WTC11 (cell line): ENCODE results near the gene TLNRD1. TPM values are rescaled to one million over a fixed set of nuclear protein-coding genes. Genes with fewer than 3 reads are reported as not detected.

Experiments
- ATAC-seq: fragments of 200-7000 bp; cut with Tn5 transposase; 2 replicates; pipeline ENCODE4 v1.10.0; 2021; ENCODE audit warnings: mild to moderate bottlenecking, moderate library complexity
- CTCF ChIA-PET: fragments of 300-600 bp; sonication (Branson Sonifier 250); formaldehyde crosslinking; loops from one replicate; lab custom pipeline; 2021; ENCODE audit warnings: antibody characterized with exemption; lab: Charles Lee
- POLR2A ChIA-PET: fragments of 350-600 bp; sonication (Branson Sonifier 250); formaldehyde crosslinking; loops from one replicate; lab custom pipeline; 2021; ENCODE audit warnings: antibody characterized with exemption; lab: Charles Lee
- DNase-seq: peaks from one replicate; pipeline ENCODE4 v3.0.0; 2021; ENCODE audit warnings: low spot score
- H3K27ac Mint-ChIP-seq: 2 replicates; pipeline ENCODE4 v1.8.0; 2021; ENCODE audit warnings: mixed read lengths
- H3K27me3 Mint-ChIP-seq: 2 replicates; pipeline ENCODE4 v1.8.0; 2021; ENCODE audit warnings: low read depth, mild to moderate bottlenecking, moderate library complexity, mixed read lengths
- H3K36me3 Mint-ChIP-seq: 2 replicates; pipeline ENCODE4 v1.8.0; 2021; ENCODE audit warnings: mixed read lengths
- H3K4me1 Mint-ChIP-seq: 2 replicates; pipeline ENCODE4 v1.8.0; 2022; ENCODE audit warnings: mixed read lengths
- H3K4me3 Mint-ChIP-seq: 2 replicates; pipeline ENCODE4 v1.8.0; 2021; ENCODE audit warnings: mild to moderate bottlenecking, moderate library complexity, mixed read lengths
- H3K9me3 Mint-ChIP-seq: 2 replicates; pipeline ENCODE4 v1.8.0; 2021; ENCODE audit warnings: mixed read lengths
- AR ChIP-seq: fragments of 250-450 bp; sonication (Bioruptor Pico); IDR thresholded peaks from 2 replicates; pipeline ENCODE4 v1.9.0; 2021; ENCODE audit warnings: mild to moderate bottlenecking
- ARID4B ChIP-seq: sonication (generic); formaldehyde crosslinking; IDR thresholded peaks from 2 replicates; pipeline ENCODE4 v1.8.0; 2023; ENCODE audit warnings: missing genetic modification reagents, mild to moderate bottlenecking, borderline replicate concordance
- ATF2 ChIP-seq: sonication (generic); formaldehyde crosslinking; IDR thresholded peaks from 2 replicates; pipeline ENCODE4 v1.8.1; 2022; ENCODE audit warnings: low read depth, missing genetic modification reagents, borderline replicate concordance
- ATF3 ChIP-seq: sonication (generic); formaldehyde crosslinking; conservative IDR thresholded peaks from 2 replicates; pipeline ENCODE4 v1.8.1; 2022; ENCODE audit warnings: mild to moderate bottlenecking, missing genetic modification reagents
- ATF6 ChIP-seq: sonication (generic); formaldehyde crosslinking; IDR thresholded peaks from 2 replicates; pipeline ENCODE4 v1.8.1; 2023; ENCODE audit warnings: mild to moderate bottlenecking, missing genetic modification reagents
- E2F4 ChIP-seq: sonication (generic); formaldehyde crosslinking; IDR thresholded peaks from 2 replicates; pipeline ENCODE4 v1.8.1; 2022; ENCODE audit warnings: low read depth, mild to moderate bottlenecking, moderate library complexity, missing genetic modification reagents, borderline replicate concordance
- EMX1 ChIP-seq: fragments of 250-450 bp; sonication (Bioruptor Pico); IDR thresholded peaks from 2 replicates; pipeline ENCODE4 v1.8.0; 2021; ENCODE audit warnings: mild to moderate bottlenecking
- FOXP4 ChIP-seq: sonication (generic); formaldehyde crosslinking; IDR thresholded peaks from 2 replicates; pipeline ENCODE4 v1.8.0; 2022; ENCODE audit warnings: mild to moderate bottlenecking, missing genetic modification reagents
- GABPB1 ChIP-seq: sonication (generic); formaldehyde crosslinking; IDR thresholded peaks from 2 replicates; pipeline ENCODE4 v1.8.1; 2023; ENCODE audit warnings: mild to moderate bottlenecking, missing genetic modification reagents
- HMGXB4 ChIP-seq: sonication (generic); formaldehyde crosslinking; IDR thresholded peaks from 2 replicates; pipeline ENCODE4 v1.8.1; 2023; ENCODE audit warnings: mild to moderate bottlenecking, moderate library complexity, missing genetic modification reagents
- IRF2 ChIP-seq: sonication (generic); formaldehyde crosslinking; IDR thresholded peaks from 2 replicates; pipeline ENCODE4 v1.8.0; 2022; ENCODE audit warnings: low read depth, missing genetic modification reagents, borderline replicate concordance
- MYBL2 ChIP-seq: sonication (generic); formaldehyde crosslinking; IDR thresholded peaks from 2 replicates; pipeline ENCODE4 v1.8.1; 2023; ENCODE audit warnings: mild to moderate bottlenecking, moderate library complexity, missing genetic modification reagents
- OVOL2 ChIP-seq: fragments of 250-450 bp; sonication (Bioruptor Pico); IDR thresholded peaks from 2 replicates; pipeline ENCODE4 v1.9.0; 2021; ENCODE audit warnings: mild to moderate bottlenecking, borderline replicate concordance
- USF1 ChIP-seq: sonication (generic); formaldehyde crosslinking; IDR thresholded peaks from 2 replicates; pipeline ENCODE4 v1.8.0; 2022; ENCODE audit warnings: mild to moderate bottlenecking, missing genetic modification reagents
- ZNF138 ChIP-seq: sonication (generic); formaldehyde crosslinking; conservative IDR thresholded peaks from 2 replicates; pipeline ENCODE4 v1.8.1; 2022; ENCODE audit warnings: mild to moderate bottlenecking, moderate library complexity, missing genetic modification reagents
- ZNF219 ChIP-seq: sonication (generic); formaldehyde crosslinking; IDR thresholded peaks from 2 replicates; pipeline ENCODE4 v1.8.0; 2023; ENCODE audit warnings: missing genetic modification reagents, mild to moderate bottlenecking, borderline replicate concordance
- ZNF396 ChIP-seq: fragments of 250-450 bp; sonication (Bioruptor Pico); IDR thresholded peaks from 2 replicates; pipeline ENCODE4 v1.8.0; 2021; ENCODE audit warnings: mild to moderate bottlenecking, moderate library complexity, borderline replicate concordance
- ZNF416 ChIP-seq: fragments of 250-450 bp; sonication (Bioruptor Pico); IDR thresholded peaks from 2 replicates; pipeline ENCODE4 v1.9.0; 2021; ENCODE audit warnings: mild to moderate bottlenecking, inconsistent platforms
- ZNF423 ChIP-seq: fragments of 250-450 bp; sonication (Bioruptor Pico); IDR thresholded peaks from 2 replicates; pipeline ENCODE4 v2.1.2; 2022; ENCODE audit warnings: mild to moderate bottlenecking, moderate library complexity
- total RNA-seq: library from RNA; stranded (reverse); gene quantifications from 3 replicates; pipeline ENCODE4 v1.2.3, GENCODE V29; 2021

Gene TLNRD1
- total RNA-seq, 1 experiment from 2014 or later: 26.7 TPM

- Mint-ChIP-seq H3K27ac (no peak overlapping the region), H3K36me3 (no peaks in the 10 kb centered on the region), H3K9me3 (no peaks in the 10 kb centered on the region), H3K4me3 (no peak overlapping the region), H3K27me3 (no peaks in the 10 kb centered on the region), H3K4me1 (no peaks in the 10 kb centered on the region)
- ChIA-PET CTCF (no interaction called here), POLR2A (no interaction called here)
- TF ChIP-seq IRF2 (CRISPR knock-in tag): no peak
- TF ChIP-seq USF1: no peak
- TF ChIP-seq ZNF423 (CRISPR knock-in tag): no peak
- TF ChIP-seq ZNF138 (CRISPR knock-in tag): no peak
- TF ChIP-seq FOXP4: no peak
- TF ChIP-seq ATF2 (CRISPR knock-in tag): no peak
- TF ChIP-seq ZNF219 (CRISPR knock-in tag): no peak
- no peak for TF ChIP-seq ZNF396 (CRISPR knock-in tag)
- TF ChIP-seq EMX1: no peak
- no peak for TF ChIP-seq ZNF416 (CRISPR knock-in tag)
- TF ChIP-seq OVOL2 (CRISPR knock-in tag): no peak
- TF ChIP-seq ARID4B (CRISPR knock-in tag): no peak
- TF ChIP-seq ATF6 (CRISPR knock-in tag): no peak
- TF ChIP-seq MYBL2: no peak
- no peak for TF ChIP-seq AR (CRISPR knock-in tag)
- TF ChIP-seq GABPB1 (CRISPR knock-in tag): no peak
- no peak for TF ChIP-seq E2F4
- TF ChIP-seq HMGXB4 (CRISPR knock-in tag): no peak
- TF ChIP-seq ATF3 (CRISPR knock-in tag): no peak
- DNase-seq: no peak
- no peak for ATAC-seq
Measured at GRCh38 chr15:81038975-81039607, 38.4 kb downstream of the TLNRD1 start.
